GM21367 (cell line): ENCODE results near the gene RAD51B.
"Not testable (repeated sequence)": the region's sequence is repeated elsewhere in the genome, so short reads cannot be mapped to it uniquely, and the experiment has no call there.

Experiments
- ATAC-seq: cut with Tn5 transposase; IDR thresholded peaks from one replicate; pipeline ENCODE4 v1.9.1; 2021; ENCODE audit not compliant: unreplicated experiment

RAD51B gene

DNA sequence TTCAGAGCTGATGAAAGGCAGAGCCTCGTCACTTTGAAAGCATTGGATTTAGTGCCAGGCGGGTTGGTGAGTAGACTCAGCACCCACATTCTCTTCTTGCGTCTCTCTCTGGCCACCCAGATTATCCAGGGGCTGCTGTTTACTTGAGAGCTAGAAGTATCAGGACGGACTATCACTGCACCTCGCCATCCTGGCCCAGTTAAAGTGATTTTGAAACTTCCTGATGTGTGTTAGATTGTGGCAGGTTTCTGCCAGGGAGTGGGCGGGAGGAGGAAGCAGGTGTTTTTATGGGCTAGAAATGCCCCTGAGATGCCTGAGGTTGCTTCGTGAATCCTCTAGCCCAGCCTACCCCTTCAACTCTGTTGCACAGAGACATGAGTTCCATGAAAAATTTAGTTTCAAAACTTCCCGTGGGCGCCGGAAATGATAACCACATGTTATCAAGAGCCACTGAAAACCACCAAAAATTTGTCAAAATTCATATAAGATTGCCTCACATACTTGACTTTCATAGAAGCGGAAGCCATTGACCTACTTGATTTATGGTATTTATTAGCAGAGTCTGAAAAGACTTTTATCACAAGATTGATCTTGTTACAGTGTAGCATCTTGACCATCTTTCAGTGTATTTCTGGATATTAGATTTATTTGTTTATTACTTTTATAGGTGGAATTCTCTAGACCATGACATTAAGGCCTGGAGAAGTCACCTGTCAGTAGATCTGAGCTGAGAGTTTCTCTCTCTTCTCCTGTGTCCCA lies 466.0 kb downstream of the RAD51B start:
- no peak for ATAC-seq

DNA sequence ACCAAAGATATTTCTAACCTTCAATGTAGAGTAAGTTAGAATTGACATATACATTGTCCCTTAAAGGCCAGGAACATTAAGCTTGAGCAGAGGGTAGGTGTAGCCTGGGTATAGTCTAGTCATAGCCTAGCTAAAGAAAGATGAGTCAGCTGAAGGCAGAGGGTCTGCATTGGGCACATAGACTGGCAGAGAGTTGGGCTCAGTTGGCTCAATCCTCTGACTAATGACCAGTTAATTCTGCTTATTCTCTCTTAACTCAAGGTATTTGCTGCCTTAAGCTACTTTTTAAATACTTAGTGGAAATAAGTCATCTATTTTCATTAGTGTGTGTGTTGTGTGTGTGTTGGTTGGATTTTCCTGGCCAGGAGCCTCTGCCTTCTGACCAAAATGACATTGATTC lies 467.1 kb downstream of the RAD51B start:
- ATAC-seq: no peak

DNA sequence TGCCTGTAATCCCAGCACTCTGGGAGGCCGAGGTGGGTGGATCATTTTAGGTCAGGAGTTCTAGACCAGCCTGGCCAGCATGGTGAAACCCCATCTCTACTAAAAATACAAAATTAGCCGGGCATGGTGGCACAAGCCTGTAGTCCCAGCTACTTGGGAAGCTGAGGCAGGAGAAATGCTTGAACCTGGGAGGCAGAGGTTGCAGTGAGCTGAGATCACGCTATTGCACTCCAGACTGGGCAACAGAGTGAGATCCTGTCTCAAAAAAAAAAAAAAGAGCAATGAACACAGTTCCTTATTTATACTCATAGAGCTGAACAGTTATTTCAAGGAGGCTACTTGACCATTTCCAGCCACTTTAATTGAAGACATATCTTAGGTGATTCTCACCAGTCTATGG lies 469.9 kb downstream of the RAD51B start:
- not testable (repeated sequence) for ATAC-seq

DNA sequence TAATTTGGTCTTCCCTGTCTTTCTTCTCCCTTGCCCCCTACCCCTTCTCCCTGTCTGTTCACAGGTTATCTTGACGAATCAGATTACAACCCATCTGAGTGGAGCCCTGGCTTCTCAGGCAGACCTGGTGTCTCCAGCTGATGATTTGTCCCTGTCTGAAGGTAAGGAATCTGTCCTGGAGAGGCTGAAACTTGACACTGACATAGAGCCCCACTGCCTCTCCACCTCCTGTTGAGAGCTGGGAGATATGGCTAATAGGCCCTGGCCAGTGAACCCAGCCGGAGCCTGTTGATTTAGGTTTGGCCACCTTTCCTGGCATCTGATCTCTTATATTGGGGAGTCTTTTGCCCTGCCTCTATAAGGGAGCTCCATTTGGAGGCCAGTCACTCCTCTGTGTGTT lies 472.2 kb downstream of the RAD51B start:
- no peak for ATAC-seq

DNA sequence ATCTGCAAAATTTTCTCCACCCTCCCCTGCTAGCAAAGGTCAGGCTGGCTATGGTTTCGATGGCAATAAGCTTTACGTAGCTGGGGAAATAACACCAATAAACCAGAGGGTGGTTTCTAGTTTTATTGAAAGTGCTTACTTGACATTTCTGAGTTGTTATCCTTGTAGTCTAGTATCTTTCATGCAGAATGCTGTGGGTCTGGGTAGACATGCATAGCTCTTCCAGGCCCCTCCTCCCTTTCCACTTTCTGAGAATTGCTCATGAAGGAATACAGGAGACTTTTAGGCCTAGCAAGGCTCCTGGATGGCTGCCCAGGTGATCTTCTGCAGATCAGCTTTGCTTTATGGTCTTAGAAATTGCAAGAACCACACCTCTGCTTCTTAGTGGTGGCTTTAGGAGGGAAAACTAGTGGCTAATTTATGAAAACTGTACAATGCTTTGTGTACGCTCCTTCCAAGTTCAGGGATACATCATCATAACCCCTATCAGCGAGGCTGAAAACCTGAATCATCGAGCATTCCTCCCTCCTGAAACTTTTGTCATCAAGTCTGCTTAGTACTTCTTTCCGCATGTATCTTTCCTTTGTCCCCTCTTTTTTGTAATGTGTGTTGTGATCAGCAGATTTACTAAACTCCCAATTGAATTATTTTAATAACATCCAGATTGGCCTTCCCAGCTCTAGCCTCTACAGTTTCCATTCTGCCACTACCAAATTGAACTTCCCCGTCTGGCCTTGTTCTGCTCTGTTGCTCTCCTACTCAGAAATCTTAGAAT lies 473.0 kb downstream of the RAD51B start:
- ATAC-seq: no peak

DNA sequence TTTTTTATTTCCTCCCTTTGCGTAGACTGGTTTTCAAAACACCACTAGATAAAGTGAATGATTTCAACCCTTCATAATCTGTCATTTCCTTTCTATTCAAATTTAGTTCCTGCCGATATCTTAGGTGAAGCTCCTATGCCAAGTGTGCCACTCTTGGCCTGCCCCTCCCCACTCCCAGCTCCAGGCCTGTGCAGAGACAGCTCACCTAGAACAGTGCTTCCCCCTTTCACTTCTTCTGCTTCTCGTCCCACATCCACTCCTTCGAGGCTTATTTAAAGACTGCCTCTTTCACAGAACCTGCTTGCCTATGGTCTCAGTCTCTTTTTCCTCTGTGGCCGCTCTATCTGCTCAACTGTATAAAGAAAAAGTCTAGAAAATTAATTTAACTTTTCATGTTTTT lies 473.8 kb downstream of the RAD51B start:
- ATAC-seq: no peak

DNA sequence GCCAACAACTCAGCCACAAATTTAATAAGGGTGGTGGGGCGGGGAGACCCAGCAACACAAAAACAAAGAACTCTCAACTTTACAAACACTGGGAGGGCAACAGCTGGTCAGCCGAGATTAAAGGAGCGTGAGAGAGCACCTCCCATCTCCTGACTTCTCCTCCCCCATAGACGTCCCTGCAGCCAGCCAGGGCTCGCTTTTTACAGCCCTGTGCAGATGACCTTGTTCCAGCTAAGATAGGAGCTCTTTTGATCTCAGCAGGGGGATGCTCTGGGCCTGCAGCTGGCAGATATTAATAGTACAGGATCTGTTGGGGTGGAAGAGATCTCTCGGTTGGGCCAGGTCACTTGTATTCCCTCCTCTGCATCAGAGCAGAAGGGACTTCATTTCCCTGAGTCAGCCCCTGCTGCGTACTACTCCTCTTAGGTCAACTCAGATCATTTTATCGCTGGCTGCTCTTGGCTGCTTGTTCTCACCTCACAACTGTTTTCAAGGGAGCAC lies 475.8 kb downstream of the RAD51B start:
- no peak for ATAC-seq

DNA sequence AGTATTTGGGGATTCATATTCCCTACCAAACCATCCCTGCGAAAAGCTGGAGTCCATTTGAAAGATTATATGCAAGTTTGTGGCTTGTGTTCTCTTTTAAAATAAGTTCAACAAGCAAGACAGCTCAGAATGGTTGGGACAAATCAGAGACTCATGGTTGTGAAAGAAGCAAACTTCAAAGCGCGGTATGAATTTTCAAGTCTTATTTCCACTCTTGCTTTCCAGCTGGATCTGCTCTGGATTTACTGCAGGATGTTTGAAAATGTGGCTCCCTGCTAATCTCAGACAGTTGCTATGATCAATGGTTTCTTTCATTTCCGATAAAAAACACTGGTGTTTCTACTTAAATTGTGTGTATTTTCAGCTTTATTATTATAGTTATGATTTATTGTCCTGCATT lies 477.5 kb downstream of the RAD51B start:
- no peak for ATAC-seq

DNA sequence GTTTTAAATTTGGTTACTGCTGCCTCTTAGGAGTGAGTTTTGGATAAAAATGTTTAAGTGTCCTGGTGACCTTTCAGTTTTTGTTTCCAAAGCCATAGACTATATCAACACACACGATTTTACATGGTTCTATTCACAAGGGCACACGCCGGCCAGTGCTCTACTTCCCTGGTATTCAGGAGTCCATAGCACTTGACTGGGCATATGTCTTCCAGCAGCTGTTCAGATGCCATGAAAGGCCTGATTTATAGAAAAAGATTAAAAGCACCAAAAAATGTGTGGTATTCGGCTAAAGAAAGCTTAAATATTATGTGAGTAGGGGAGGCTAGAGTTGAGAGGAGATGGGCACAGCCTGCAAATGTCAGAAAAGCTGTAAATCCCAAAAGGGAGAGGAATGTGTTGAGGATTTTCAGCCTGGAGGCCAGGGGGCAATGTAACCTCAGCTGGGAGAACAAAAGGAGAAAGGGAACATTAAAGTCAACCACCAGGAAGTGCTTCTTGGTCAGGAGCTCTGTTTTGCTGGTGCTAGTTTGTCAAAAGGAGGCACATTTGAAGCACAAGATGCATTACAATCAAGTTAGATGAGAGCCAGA lies 478.4 kb downstream of the RAD51B start:
- no peak for ATAC-seq

DNA sequence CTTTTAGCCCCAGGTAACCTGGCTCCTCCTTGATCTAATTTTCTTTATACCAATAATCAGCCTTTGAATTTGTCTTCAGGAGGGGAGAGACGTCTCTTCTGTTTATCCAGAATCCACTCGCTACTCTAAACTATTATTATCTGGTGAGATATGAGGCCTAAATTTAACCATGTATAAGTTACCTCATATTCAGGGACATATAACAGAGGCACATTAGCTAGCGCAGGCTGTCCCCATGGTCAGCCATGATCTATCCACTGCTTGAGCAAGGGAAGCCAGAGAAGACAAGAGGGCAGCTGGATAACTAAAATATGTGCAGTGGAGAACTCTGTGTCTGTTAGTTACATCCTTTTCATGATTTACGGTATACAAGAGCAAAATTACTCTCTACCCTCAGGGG lies 481.0 kb downstream of the RAD51B start:
- no peak for ATAC-seq

DNA sequence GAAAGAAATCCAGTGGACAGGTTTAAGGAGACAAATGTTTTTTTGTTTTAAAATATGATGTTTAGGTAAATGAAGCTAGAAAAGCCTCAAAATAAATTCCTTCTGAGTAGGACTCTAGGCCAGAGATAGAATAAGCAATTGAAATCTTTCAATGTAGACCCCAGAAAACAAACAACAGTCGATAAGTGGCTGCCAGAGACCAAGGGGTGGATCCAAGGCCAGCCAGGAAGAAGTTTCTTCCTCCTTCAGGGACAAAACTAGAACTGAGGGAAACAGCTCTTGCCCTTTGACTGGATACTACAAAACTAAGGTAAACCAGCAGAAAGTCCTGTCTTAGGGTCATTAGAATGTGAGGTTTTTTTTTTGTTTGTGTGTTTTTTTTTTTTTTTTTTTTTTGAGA lies 481.6 kb downstream of the RAD51B start:
- no peak for ATAC-seq

DNA sequence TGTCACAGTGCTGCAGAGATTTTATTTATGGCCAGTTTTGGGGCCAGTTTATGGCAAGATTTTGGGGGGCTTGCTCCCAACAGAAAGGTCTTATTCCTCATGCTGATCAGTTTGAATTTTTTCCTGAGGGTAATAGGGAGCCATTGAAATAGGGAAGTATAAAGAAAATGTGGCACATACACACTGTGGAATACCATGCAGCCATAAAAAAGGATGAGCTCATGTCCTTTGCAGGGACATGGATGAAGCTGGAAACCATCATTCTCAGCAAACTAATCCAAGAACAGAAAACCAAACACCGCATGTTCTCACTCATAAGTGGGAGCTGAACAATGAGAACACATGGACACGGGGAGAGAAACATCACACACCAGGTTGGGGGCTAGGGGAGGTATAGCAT lies 483.4 kb downstream of the RAD51B start:
- not testable (repeated sequence) for ATAC-seq

DNA sequence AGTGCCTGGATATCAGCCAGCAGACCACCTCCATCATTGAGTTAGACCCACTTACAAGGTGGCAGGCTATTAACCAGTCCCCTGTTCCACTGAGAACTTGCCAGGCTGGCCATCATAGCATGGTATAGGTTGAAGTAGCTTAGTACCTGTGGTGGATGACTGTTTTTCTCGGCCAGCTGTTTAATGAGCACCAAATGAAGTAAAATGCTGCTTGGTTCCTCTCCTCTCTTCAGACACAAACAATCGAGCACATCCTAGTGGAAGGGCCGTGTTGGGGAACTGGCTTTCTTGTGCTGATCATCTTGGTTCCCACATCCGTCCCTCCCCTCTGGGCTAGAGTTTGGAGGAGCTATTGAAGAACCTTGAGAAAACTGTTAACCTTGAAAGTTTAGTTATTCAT lies 486.2 kb downstream of the RAD51B start:
- ATAC-seq: no peak

DNA sequence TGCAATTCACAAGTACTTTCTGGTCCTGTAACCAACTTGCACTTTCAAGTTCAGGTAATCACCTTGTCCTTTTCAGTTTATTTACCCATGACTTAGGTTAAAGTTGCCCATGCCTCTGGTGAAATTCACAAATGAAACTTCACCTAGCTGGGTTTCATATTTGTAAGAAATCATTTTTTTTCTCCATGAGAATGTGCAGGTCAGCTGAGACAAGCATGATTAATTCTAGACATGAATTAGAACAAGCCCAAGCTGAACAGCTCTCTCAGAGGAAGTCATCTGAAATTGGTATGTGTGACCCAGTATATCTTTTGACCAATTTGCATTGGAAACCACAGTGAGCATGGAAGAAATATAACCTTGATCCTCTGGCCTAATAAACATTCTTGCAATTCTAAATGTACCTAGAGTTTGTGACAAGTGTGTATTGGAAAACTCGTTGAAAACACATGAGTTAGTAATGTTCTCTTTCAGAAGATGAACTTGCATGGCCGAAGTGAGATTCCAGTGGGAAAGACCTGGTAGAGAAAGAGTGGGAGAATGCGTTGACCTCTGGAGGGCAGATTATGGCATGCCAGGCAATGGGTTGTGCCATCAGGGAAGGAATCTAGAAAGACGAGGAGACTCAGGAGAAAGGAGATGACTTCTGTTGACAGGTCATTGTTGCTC lies 486.8 kb downstream of the RAD51B start:
- ATAC-seq: no peak

DNA sequence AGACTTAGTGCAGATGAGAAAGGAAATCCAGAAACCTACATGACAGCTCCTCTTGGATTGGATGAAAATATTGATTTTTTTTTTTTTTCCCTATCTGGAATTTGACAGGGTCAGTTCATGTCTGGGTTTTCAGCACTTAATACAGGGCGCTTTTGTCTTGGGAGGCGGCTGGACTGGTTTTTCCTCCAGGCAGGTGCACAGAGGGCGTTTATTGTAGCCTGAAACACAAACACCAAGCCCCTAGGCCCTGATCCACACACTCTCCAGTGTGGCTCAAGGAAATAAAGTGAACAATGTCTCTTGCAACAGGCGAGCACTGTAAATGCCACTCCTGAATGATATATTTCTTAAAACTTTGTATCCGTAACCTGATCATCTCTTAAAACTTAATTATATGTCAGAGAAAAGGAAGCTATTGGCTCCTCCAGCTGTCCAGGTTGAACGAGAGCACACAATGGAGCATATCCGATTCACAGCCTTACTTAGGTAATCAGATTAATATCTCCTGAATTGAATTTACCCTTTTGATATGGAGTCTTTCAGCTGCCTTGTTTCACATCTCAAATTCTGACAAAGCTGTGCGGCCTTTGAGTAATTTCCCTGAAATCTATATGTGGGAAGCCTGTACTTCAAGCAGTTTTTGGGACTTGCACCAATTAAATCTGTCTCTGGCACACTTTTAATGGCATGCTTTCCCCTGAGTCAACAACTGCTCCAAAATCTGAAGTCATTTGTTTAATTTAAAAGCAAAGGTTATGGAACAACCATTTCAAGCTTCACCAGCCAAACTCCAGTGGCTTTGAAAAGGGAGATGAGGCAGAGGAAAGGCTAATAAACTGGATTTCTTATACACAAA lies 487.6 kb downstream of the RAD51B start:
- ATAC-seq: no peak

DNA sequence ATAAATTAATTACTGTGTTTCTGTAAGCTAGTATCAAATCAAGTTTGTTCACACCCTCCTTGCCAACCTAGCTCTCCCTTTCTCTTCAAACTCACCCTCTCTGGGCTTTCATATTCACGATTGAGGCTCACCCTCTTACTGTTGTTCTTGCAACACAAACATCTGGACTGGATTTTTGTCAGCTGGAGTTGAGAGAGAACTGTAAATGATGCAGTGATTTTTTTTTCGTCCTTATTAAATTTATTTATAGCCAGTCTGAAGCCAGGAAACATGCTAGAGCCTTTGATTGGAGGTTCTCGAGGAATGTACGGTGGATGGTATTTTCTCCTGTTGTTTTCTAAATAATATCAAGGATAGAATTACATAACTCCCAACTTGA lies 488.2 kb downstream of the RAD51B start:
- ATAC-seq: no peak

DNA sequence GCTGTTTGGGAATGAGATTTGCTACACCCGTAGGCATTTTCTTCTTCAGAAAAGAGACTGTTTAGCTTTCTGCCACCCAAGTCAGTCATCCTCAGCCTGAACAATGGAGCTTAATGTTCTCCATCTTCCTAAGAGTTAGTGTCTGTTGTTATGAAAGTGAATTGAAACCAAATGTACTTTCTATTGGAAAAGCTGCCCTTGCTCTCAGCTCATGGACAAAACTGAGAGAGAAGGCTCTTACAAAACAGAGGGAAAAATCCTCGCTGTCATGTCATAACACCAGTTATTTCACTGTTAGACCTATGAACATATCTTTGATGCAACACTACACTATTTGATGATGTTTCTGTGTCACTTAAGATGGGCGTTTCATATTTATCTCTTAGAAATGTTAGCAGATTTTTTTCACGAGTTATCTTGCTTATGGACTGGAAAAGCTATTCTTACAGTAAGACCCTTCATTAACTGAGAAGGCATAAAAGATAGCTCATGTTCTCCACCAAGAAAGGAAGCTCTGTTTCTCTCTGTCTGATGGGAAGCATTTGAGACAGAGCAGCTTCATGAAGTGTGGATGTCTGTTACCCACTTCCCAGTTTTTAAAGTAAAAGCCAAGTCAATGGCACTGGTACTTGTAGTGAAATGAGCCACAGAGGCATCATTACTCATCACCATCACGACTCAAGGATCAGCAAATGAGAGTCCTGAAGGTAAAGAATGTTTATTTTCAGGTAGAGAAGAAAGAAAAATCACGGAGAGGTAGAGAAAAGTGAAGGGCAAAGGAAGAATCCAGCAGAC lies 489.3 kb downstream of the RAD51B start:
- no peak for ATAC-seq

DNA sequence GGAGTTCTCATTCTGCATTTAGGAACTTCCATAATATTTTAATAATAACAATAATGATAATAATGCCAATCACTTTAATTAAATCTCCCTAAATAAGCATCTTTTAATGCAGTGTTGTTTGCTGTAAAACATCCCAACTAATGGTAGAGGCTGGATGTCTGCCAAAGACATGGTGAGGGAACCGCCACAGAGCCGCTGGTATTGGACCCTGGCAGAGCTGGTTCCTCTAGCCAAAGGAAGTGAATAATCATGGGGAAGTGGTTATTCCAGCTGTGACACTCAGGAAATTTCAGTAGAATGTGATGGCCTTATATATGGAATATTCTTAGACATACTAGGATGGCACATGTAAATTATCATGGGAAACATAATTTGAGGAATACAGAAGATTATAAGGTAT lies 490.0 kb downstream of the RAD51B start:
- no peak for ATAC-seq

DNA sequence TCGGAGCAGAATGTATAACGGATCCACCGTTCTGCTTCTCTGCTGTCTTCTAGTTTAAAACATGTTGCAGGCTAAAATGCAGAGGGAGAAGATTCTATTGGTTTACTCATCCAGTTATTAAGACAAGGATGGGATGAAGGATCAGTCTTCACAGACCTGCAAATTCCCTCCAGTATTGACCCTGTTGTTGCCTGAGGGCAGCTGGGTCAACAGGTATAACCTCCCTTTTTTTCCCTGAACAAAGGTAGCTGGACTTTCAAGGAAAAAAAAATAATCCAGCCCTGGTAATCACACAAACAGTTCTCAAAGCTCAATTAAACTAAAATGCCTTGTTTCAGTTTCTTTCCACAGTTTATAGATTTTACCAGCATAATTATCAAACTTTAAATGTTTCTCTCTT lies 492.7 kb downstream of the RAD51B start:
- no peak for ATAC-seq
